Astrocyte (in vitro differentiated cells and primary cell): ENCODE data around the gene LRRD1. TPM values are rescaled to one million over a fixed set of nuclear protein-coding genes. Genes with fewer than 3 reads are reported as not detected.

Experiments
- DNase-seq: peaks from one replicate; pipeline ENCODE4 v3.0.0-alpha.2; 2010; ENCODE audit warnings: low read depth
- FAIRE-seq: peaks from 2 replicates; lab custom pipeline; 2011; peaks lifted over from hg19 to GRCh38; lab: Jason Lieb, UNC
- H2AFZ ChIP-seq: 2 replicates; pipeline ENCODE4 v1.6.0; 2012; ENCODE audit warnings: low read depth, low read length, inconsistent platforms
- H3K27ac ChIP-seq: 2 replicates; pipeline ENCODE4 v1.5.1; 2011; ENCODE audit warnings: low read depth, low read length, inconsistent platforms
- H3K27me3 ChIP-seq: 2 replicates; pipeline ENCODE4 v1.6.0; 2011; ENCODE audit warnings: low read length, inconsistent platforms; ENCODE audit not compliant: insufficient read depth
- H3K36me3 ChIP-seq: 2 replicates; pipeline ENCODE4 v1.5.1; 2011; ENCODE audit warnings: low read length, inconsistent platforms; ENCODE audit not compliant: insufficient read depth
- H3K4me1 ChIP-seq: 2 replicates; pipeline ENCODE4 v1.5.1; 2011; ENCODE audit warnings: low read length, inconsistent platforms; ENCODE audit not compliant: insufficient read depth
- H3K4me2 ChIP-seq: 2 replicates; pipeline ENCODE4 v1.6.0; 2012; ENCODE audit warnings: low read length, inconsistent platforms
- H3K4me3 ChIP-seq: 2 replicates; pipeline ENCODE4 v1.5.1; 2011; ENCODE audit warnings: low read depth, mild to moderate bottlenecking, low read length, inconsistent platforms; ENCODE audit not compliant: insufficient read depth
- H3K79me2 ChIP-seq: 2 replicates; pipeline ENCODE4 v1.6.0; 2012; ENCODE audit warnings: mild to moderate bottlenecking, low read length, inconsistent platforms; ENCODE audit not compliant: insufficient read depth
- H3K9ac ChIP-seq: 2 replicates; pipeline ENCODE4 v1.6.0; 2012; ENCODE audit warnings: mild to moderate bottlenecking, low read length, inconsistent platforms
- H3K9me3 ChIP-seq: 2 replicates; pipeline ENCODE4 v1.5.1; 2012; ENCODE audit warnings: low read depth, mild to moderate bottlenecking, low read length, inconsistent platforms; ENCODE audit not compliant: insufficient read depth
- H4K20me1 ChIP-seq: 2 replicates; pipeline ENCODE4 v1.6.0; 2012; ENCODE audit warnings: low read length, inconsistent platforms; ENCODE audit not compliant: insufficient read depth
- H3K27ac Mint-ChIP-seq: one replicate; pipeline ENCODE4 v1.8.0; 2021; ENCODE audit warnings: mild to moderate bottlenecking, mixed read lengths; ENCODE audit not compliant: unreplicated experiment
- H3K27me3 Mint-ChIP-seq: one replicate; pipeline ENCODE4 v1.8.0; 2021; ENCODE audit warnings: low read depth, mixed read lengths; ENCODE audit not compliant: unreplicated experiment
- H3K36me3 Mint-ChIP-seq: one replicate; pipeline ENCODE4 v1.8.0; 2021; ENCODE audit warnings: low read depth, mixed read lengths; ENCODE audit not compliant: unreplicated experiment
- H3K4me1 Mint-ChIP-seq: one replicate; pipeline ENCODE4 v1.8.0; 2021; ENCODE audit warnings: low read depth, mixed read lengths; ENCODE audit not compliant: unreplicated experiment
- H3K4me3 Mint-ChIP-seq: one replicate; pipeline ENCODE4 v1.8.0; 2021; ENCODE audit warnings: mild to moderate bottlenecking, moderate library complexity, mixed read lengths; ENCODE audit not compliant: unreplicated experiment
- H3K9me3 Mint-ChIP-seq: one replicate; pipeline ENCODE4 v1.8.0; 2021; ENCODE audit warnings: mild to moderate bottlenecking, mixed read lengths; ENCODE audit not compliant: unreplicated experiment
- CTCF ChIP-seq: IDR thresholded peaks from 2 replicates; pipeline ENCODE4 v1.5.1; 2011; ENCODE audit warnings: low read depth, mild to moderate bottlenecking, inconsistent platforms, low read length, moderate library complexity; ENCODE audit not compliant: insufficient read depth
- EZH2 ChIP-seq: IDR thresholded peaks from 2 replicates; pipeline ENCODE4 v1.6.1; 2012; ENCODE audit warnings: mild to moderate bottlenecking, low read length, inconsistent platforms; ENCODE audit not compliant: insufficient read depth
- total RNA-seq: library from RNA; stranded (reverse); gene quantifications from 2 replicates; pipeline ENCODE4 v1.2.1, GENCODE V29; 2021

LRRD1 gene
- total RNA-seq, 1 donor from 2014 or later: 0.27 TPM

- TF ChIP-seq EZH2: no peak
- no peak for TF ChIP-seq CTCF
- no peak overlapping the region for H3K27ac ChIP-seq
- H3K27ac Mint-ChIP-seq: no peak overlapping the region
- H4K20me1 ChIP-seq: no peaks in the 10 kb centered on the region
- no peak overlapping the region for H3K4me2 ChIP-seq
- no peak overlapping the region for H3K9ac ChIP-seq
- no peaks in the 10 kb centered on the region for H3K4me1 ChIP-seq
- no peaks in the 10 kb centered on the region for H3K27me3 ChIP-seq
- H3K4me1 Mint-ChIP-seq: no peaks in the 10 kb centered on the region
- H3K4me3 Mint-ChIP-seq: no peak overlapping the region
- no peaks in the 10 kb centered on the region for H3K79me2 ChIP-seq
- no peaks in the 10 kb centered on the region for H3K27me3 Mint-ChIP-seq
- FAIRE-seq (no peak), DNase-seq (no peak)
- H2AFZ ChIP-seq: no peak overlapping the region
- no peak overlapping the region for H3K4me3 ChIP-seq
- H3K9me3 Mint-ChIP-seq: peaks cover 3% of the 10 kb centered on the region
- no peaks in the 10 kb centered on the region for H3K9me3 ChIP-seq
- peaks cover 21% of the 10 kb centered on the region for H3K36me3 Mint-ChIP-seq
- peaks cover 20% of the 10 kb centered on the region for H3K36me3 ChIP-seq
Observed at GRCh38 chr7:92228100-92228499, 49.2 kb upstream of the LRRD1 start.

- Histone ChIP-seq H3K4me3 (no peak overlapping the region), H3K27ac (no peak overlapping the region), H3K4me1 (no peaks in the 10 kb centered on the region), H3K9me3 (no peaks in the 10 kb centered on the region), H4K20me1 (no peaks in the 10 kb centered on the region), H3K4me2 (no peak overlapping the region), H3K9ac (no peak overlapping the region), H2AFZ (no peak overlapping the region), H3K36me3 (peaks cover 20% of the 10 kb centered on the region), H3K27me3 (no peaks in the 10 kb centered on the region), H3K79me2 (no peaks in the 10 kb centered on the region)
- no peak overlapping the region for H3K4me3 Mint-ChIP-seq
- peaks cover 19% of the 10 kb centered on the region for H3K36me3 Mint-ChIP-seq
- DNase-seq (no peak), FAIRE-seq (no peak)
- no peak for TF ChIP-seq EZH2
- TF ChIP-seq CTCF: no peak
- no peaks in the 10 kb centered on the region for H3K4me1 Mint-ChIP-seq
- peaks cover 3% of the 10 kb centered on the region for H3K9me3 Mint-ChIP-seq
- H3K27ac Mint-ChIP-seq: no peak overlapping the region
- no peaks in the 10 kb centered on the region for H3K27me3 Mint-ChIP-seq
Observed at GRCh38 chr7:92226981-92227380, 48.0 kb upstream of the LRRD1 start.

GRCh38 chr7:92221766-92222165, 42.8 kb upstream of the LRRD1 start:
- Histone ChIP-seq H3K36me3 (peaks cover 46% of the 10 kb centered on the region), H3K4me2 (no peak overlapping the region), H3K79me2 (no peaks in the 10 kb centered on the region), H4K20me1 (no peaks in the 10 kb centered on the region), H3K27ac (no peak overlapping the region), H3K9ac (no peak overlapping the region), H3K4me1 (no peaks in the 10 kb centered on the region), H3K9me3 (no peaks in the 10 kb centered on the region), H2AFZ (no peak overlapping the region), H3K27me3 (no peaks in the 10 kb centered on the region), H3K4me3 (no peak overlapping the region)
- FAIRE-seq: no peak
- Mint-ChIP-seq H3K4me3 (no peak overlapping the region), H3K27me3 (no peaks in the 10 kb centered on the region), H3K9me3 (no peaks in the 10 kb centered on the region), H3K27ac (no peak overlapping the region), H3K4me1 (no peaks in the 10 kb centered on the region), H3K36me3 (peaks cover 15% of the 10 kb centered on the region)
- no peak for DNase-seq
- no peak for TF ChIP-seq EZH2
- TF ChIP-seq CTCF: no peak
